HEK293 (cell line): ENCODE results near the gene HECTD4.

Source experiments
- CTCF ChIA-PET: fragments of 350-600 bp; formaldehyde crosslinking; extraction: SDS; loops from one replicate; lab custom pipeline; 2021; ENCODE audit warnings: antibody characterized with exemption; lab: Yijun Ruan, JAX
- POLR2A ChIA-PET: fragments of 300-600 bp; formaldehyde crosslinking; extraction: SDS; loops from one replicate; lab custom pipeline; 2020; ENCODE audit warnings: antibody characterized with exemption, inconsistent platforms; lab: Yijun Ruan, JAX
- H3K27ac ChIP-seq: fragments of 200-500 bp; sonication (Bioruptor generic); 2 replicates; pipeline ENCODE4 v1.5.1; 2014; ENCODE audit warnings: low read depth, low read length, control low read depth, inconsistent platforms; ENCODE audit errors: extremely low read depth
- H3K36me3 ChIP-seq, 2 experiments: fragments of 200-500 bp in 1 of 2; sonication (Bioruptor generic) in 1 of 2; 1 replicate in 1 of 2; 2 replicates in 1 of 2; pipeline ENCODE4 v1.5.1; 2014 to 2017; ENCODE audit warnings: inconsistent platforms in 2 of 2, low read length in 2 of 2; ENCODE audit not compliant: control insufficient read depth in 2 of 2, insufficient read depth in 1 of 2
- H3K4me1 ChIP-seq: fragments of 200-500 bp; sonication (Bioruptor generic); 2 replicates; pipeline ENCODE4 v1.5.1; 2014; ENCODE audit warnings: mild to moderate bottlenecking, low read length, inconsistent platforms; ENCODE audit not compliant: control insufficient read depth, insufficient read depth
- H3K4me3 ChIP-seq: 2 replicates; pipeline ENCODE4 v1.5.1; 2011; ENCODE audit warnings: low read depth, mild to moderate bottlenecking, control low read depth, low read length, moderate library complexity
- H3K9me3 ChIP-seq: fragments of 200-500 bp; sonication (Bioruptor generic); 2 replicates; pipeline ENCODE4 v1.5.1; 2014; ENCODE audit warnings: low read depth, low read length, inconsistent platforms; ENCODE audit not compliant: control insufficient read depth, insufficient read depth
- BCL11A ChIP-seq: fragments of 450-650 bp; formaldehyde crosslinking; IDR thresholded peaks from 2 replicates; pipeline ENCODE4 v1.5.1; 2016; ENCODE audit warnings: low read depth, missing biosample characterization, missing genetic modification characterization
- GLIS2 ChIP-seq: fragments of 450-650 bp; formaldehyde crosslinking; IDR thresholded peaks from 2 replicates; pipeline ENCODE4 v1.5.1; 2016; ENCODE audit warnings: missing biosample characterization, missing genetic modification characterization
- IKZF3 ChIP-seq: fragments of 450-650 bp; IDR thresholded peaks from 2 replicates; pipeline ENCODE4 v1.5.0; 2018; ENCODE audit warnings: missing biosample characterization, mild to moderate bottlenecking, missing genetic modification characterization, moderate library complexity
- KLF1 ChIP-seq: fragments of 450-650 bp; formaldehyde crosslinking; IDR thresholded peaks from 2 replicates; pipeline ENCODE4 v1.5.1; 2016; ENCODE audit warnings: missing biosample characterization, missing genetic modification characterization
- SALL2 ChIP-seq: fragments of 450-650 bp; formaldehyde crosslinking; IDR thresholded peaks from 2 replicates; pipeline ENCODE4 v1.5.0; 2017; ENCODE audit warnings: missing biosample characterization, mild to moderate bottlenecking, missing genetic modification characterization, borderline replicate concordance
- SP2 ChIP-seq: fragments of 450-650 bp; formaldehyde crosslinking; IDR thresholded peaks from 2 replicates; pipeline ENCODE4 v1.5.1; 2016; ENCODE audit warnings: missing biosample characterization, missing genetic modification characterization
- ZFP41 ChIP-seq: fragments of 450-650 bp; formaldehyde crosslinking; IDR thresholded peaks from 2 replicates; pipeline ENCODE4 v1.5.1; 2016; ENCODE audit warnings: missing biosample characterization, missing genetic modification characterization, borderline replicate concordance
- ZNF133 ChIP-seq: fragments of 450-650 bp; formaldehyde crosslinking; IDR thresholded peaks from 2 replicates; pipeline ENCODE4 v1.5.1; 2016; ENCODE audit warnings: missing biosample characterization, missing genetic modification characterization
- ZNF248 ChIP-seq: fragments of 450-650 bp; formaldehyde crosslinking; IDR thresholded peaks from 2 replicates; pipeline ENCODE4 v1.5.1; 2017; ENCODE audit warnings: missing biosample characterization, missing genetic modification characterization
- ZNF266 ChIP-seq: fragments of 450-650 bp; formaldehyde crosslinking; IDR thresholded peaks from 2 replicates; pipeline ENCODE4 v1.5.1; 2016; ENCODE audit warnings: missing biosample characterization, missing genetic modification characterization, low read depth
- ZNF366 ChIP-seq: fragments of 450-650 bp; formaldehyde crosslinking; conservative IDR thresholded peaks from 2 replicates; pipeline ENCODE4 v1.5.1; 2016; ENCODE audit warnings: missing biosample characterization, missing genetic modification characterization
- ZNF398 ChIP-seq: fragments of 450-650 bp; formaldehyde crosslinking; IDR thresholded peaks from 2 replicates; pipeline ENCODE4 v1.5.1; 2017; ENCODE audit warnings: missing biosample characterization, missing genetic modification characterization
- ZNF561 ChIP-seq: fragments of 450-650 bp; IDR thresholded peaks from 2 replicates; pipeline ENCODE4 v1.5.1; 2018; ENCODE audit warnings: missing biosample characterization, missing genetic modification characterization, borderline replicate concordance
- ZNF610 ChIP-seq: fragments of 450-650 bp; formaldehyde crosslinking; IDR thresholded peaks from 2 replicates; pipeline ENCODE4 v1.5.1; 2016; ENCODE audit warnings: missing biosample characterization, missing genetic modification characterization, borderline replicate concordance
- ZNF837 ChIP-seq: fragments of 450-650 bp; formaldehyde crosslinking; IDR thresholded peaks from 2 replicates; pipeline ENCODE4 v1.5.1; 2016; ENCODE audit warnings: missing biosample characterization, missing genetic modification characterization
- TF ChIP-seq, protein P1 (sequence below): fragments of 450-650 bp; formaldehyde crosslinking; IDR thresholded peaks from 2 replicates; pipeline ENCODE4; 2016; ENCODE audit warnings: missing biosample characterization, missing genetic modification characterization
- TF ChIP-seq, protein P2 (sequence below): fragments of 450-650 bp; formaldehyde crosslinking; IDR thresholded peaks from 2 replicates; pipeline ENCODE4 v1.5.1; 2017; ENCODE audit warnings: missing biosample characterization, missing genetic modification characterization
- TF ChIP-seq, protein P3 (sequence below): fragments of 450-650 bp; formaldehyde crosslinking; IDR thresholded peaks from 2 replicates; pipeline ENCODE4 v1.5.1; 2016; ENCODE audit warnings: missing biosample characterization, missing genetic modification characterization, low read depth

Gene HECTD4

GRCh38 chr12:112239020-112239419 lies 143.2 kb downstream of the HECTD4 start (continued):
- TF ChIP-seq ZNF248 (tag by site-specific recombination) (no peak), ZNF133 (no peak)

- no peak for TF ChIP-seq ZNF398 (tag by site-specific recombination)
- TF ChIP-seq, protein P1, sequence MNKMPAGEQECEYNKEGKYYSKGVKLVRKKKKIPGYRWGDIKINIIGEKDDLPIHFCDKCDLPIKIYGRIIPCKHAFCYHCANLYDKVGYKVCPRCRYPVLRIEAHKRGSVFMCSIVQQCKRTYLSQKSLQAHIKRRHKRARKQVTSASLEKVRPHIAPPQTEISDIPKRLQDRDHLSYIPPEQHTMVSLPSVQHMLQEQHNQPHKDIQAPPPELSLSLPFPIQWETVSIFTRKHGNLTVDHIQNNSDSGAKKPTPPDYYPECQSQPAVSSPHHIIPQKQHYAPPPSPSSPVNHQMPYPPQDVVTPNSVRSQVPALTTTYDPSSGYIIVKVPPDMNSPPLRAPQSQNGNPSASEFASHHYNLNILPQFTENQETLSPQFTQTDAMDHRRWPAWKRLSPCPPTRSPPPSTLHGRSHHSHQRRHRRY (tag by site-specific recombination) = no peak
- TF ChIP-seq ZNF248 (tag by site-specific recombination) = no peak
- no peak for TF ChIP-seq ZNF837 (tag by site-specific recombination)
- TF ChIP-seq SALL2 (tag by site-specific recombination) = no peak
- no peak for TF ChIP-seq ZFP41 (tag by site-specific recombination)
- TF ChIP-seq SP2 (tag by site-specific recombination) = no peak
- no peak for TF ChIP-seq ZNF561 (tag by site-specific recombination)
- TF ChIP-seq, protein P2, sequence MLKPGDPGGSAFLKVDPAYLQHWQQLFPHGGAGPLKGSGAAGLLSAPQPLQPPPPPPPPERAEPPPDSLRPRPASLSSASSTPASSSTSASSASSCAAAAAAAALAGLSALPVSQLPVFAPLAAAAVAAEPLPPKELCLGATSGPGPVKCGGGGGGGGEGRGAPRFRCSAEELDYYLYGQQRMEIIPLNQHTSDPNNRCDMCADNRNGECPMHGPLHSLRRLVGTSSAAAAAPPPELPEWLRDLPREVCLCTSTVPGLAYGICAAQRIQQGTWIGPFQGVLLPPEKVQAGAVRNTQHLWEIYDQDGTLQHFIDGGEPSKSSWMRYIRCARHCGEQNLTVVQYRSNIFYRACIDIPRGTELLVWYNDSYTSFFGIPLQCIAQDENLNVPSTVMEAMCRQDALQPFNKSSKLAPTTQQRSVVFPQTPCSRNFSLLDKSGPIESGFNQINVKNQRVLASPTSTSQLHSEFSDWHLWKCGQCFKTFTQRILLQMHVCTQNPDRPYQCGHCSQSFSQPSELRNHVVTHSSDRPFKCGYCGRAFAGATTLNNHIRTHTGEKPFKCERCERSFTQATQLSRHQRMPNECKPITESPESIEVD (tag by site-specific recombination) = no peak
- no peak for TF ChIP-seq GLIS2 (tag by site-specific recombination)
- no peak for TF ChIP-seq IKZF3
- Histone ChIP-seq H3K27ac (no peak overlapping the region), H3K36me3 (peaks cover 58 to 92% of the 10 kb centered on the region in 2 experiments), H3K4me3 (no peak overlapping the region), H3K4me1 (no peaks in the 10 kb centered on the region), H3K9me3 (no peaks in the 10 kb centered on the region)
- CTCF ChIA-PET = interaction anchor here (1.7 kb wide), 1 partner anchor 149 kb away, joined by 6 read pairs; no protein-coding TSS in a partner anchor
- POLR2A ChIA-PET = no interaction called here
Observed at GRCh38 chr12:112238441-112238840, 143.8 kb downstream of the HECTD4 start.

DNA sequence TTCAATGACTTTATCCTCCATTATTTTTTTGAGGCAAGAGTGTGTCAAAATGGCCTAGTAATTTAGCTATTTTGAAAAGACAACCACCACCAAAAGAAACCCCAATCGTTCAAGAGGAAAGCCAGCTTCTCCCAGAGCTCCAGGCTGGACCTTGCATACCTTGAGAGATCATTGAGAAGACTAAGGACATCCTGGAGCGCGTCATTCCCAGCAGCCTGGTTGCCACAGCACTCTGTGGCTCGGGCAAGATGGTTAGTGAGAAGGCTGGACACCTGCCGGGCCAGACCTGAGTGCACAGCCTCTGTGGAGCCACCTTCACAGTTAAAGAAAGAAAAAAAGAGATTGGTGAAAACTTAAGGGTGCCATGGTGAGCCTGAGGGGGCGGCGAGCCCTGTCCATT lies 145.4 kb downstream of the HECTD4 start:
- CTCF ChIA-PET = no interaction called here

More for the DNA sequence above, 145.4 kb downstream of the HECTD4 start:
- TF ChIP-seq, protein P3, sequence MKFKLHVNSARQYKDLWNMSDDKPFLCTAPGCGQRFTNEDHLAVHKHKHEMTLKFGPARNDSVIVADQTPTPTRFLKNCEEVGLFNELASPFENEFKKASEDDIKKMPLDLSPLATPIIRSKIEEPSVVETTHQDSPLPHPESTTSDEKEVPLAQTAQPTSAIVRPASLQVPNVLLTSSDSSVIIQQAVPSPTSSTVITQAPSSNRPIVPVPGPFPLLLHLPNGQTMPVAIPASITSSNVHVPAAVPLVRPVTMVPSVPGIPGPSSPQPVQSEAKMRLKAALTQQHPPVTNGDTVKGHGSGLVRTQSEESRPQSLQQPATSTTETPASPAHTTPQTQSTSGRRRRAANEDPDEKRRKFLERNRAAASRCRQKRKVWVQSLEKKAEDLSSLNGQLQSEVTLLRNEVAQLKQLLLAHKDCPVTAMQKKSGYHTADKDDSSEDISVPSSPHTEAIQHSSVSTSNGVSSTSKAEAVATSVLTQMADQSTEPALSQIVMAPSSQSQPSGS = no peak
- TF ChIP-seq BCL11A (tag by site-specific recombination) (no peak), ZNF610 (tag by site-specific recombination) (no peak), ZNF266 (tag by site-specific recombination) (no peak), KLF1 (tag by site-specific recombination) (no peak), ZNF366 (tag by site-specific recombination) (no peak)
- POLR2A ChIA-PET = no interaction called here
- H3K4me1 ChIP-seq = no peaks in the 10 kb centered on the region
- H3K27ac ChIP-seq = no peak overlapping the region
- H3K36me3 ChIP-seq = peaks cover 57 to 91% of the 10 kb centered on the region in 2 experiments
- no peak overlapping the region for H3K4me3 ChIP-seq
- H3K9me3 ChIP-seq = no peaks in the 10 kb centered on the region
